SKM-1 treated with dmso at 0.1 percent for 144 hours (cell line): ENCODE measurements around the gene KLHL35.

Experiments
- DNase-seq: peaks from one replicate; lab custom pipeline; 2025; ENCODE audit not compliant: unreplicated experiment; lab: John Stamatoyannopoulos, UW

KLHL35 gene, protein sequence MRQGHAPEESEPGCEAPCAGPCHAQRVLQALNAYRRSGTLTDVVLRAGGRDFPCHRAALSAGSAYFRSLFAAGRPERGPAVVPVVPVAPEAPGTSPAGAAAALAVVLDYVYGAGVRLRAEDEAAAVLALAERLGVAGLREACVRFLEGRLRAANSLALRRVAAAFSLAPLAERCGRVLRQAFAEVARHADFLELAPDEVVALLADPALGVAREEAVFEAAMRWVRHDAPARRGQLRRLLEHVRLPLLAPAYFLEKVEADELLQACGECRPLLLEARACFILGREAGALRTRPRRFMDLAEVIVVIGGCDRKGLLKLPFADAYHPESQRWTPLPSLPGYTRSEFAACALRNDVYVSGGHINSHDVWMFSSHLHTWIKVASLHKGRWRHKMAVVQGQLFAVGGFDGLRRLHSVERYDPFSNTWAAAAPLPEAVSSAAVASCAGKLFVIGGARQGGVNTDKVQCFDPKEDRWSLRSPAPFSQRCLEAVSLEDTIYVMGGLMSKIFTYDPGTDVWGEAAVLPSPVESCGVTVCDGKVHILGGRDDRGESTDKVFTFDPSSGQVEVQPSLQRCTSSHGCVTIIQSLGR

DNA sequence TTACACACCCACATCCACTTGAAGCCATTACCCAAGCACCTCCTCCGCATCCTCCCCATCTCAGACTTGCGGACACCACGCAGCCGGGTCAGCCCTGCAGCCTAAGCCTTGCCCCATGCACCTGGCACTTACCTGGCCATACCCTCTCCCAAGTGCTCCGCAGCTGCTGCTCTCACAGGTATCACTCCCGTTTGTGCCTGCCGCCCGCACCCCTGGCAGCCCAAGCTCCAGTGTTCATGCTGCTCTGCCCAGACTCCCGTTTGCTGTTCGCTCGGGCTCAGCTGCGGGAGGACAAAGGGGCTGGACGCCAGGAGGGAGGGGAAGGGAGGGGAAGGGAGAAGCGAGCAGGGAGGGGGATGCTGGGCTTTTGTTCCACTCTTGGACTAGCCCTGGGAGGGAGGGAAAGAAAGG is at the start of gene KLHL35:
Gene KLHL35, minus strand, starts transcription at position 293 of the 411 bp plus-strand sequence. CDS start 2,574 bp downstream, outside the sequence.
- DNase-seq, result no peak

DNA sequence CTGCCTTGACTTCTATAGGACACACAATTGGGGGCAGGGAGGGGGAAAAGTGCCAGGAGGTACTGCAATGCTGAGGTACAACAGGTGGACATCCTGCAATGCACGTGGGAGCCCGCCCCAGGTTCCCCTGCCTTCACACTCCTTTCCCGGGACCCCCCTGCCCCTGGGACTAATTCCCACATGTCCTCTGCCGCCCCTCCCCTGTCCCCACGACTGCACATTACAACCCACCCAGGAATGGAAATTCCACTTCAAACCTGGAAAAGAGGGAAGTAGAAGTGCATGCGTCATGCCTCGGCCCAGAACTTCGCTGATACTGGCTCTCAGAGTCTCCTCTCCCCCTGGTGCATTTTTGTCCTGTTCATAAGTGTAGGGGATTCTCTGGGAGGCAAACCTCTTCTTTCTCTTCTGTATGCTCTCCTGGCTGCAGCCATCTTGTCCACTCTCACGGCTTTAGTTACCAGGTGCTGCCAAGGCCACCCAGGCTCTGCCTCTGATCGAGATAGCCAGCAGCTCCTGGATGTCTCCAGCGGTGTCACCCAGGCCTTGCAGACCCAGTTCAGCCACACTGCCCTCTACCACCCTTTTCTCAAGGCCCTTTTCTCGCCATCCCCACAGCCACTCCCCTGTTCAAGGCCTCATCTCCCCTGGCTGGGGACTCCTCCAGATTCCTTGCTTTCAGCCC is 49.1 kb upstream of the KLHL35 start:
- no peak for DNase-seq

DNA sequence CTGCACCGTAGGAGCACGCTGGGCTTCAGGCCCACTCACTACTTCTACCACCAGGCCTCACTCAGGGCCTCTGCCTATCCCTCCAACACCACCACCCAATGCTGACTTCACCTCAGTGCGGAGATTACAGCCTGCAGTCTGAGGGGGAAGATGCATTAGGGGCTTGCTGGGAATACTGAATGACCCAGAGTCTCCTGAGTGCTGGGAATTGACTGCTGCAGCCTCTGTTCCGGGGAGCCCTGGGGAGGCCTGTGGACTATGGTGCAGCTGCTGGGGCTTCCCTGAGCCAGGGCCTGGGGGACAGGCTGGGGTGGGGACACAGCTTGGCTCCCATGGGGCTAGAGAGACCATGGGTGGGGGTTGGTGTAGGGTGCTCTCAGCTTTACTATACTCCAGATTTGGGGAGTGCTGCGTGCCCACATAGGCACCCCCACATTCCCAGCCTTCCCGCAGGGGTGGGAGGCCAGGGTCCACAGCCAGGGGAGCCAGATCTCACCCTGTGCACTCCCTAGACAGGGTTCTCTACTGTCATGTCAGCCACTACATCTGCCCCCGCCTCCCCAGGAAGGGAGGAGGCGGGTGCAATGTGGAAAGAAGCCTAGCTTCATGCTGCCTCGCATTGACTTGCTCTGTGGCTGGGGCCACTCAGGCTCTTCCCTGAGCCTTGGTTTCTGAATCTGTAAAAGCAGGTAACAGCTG is 48.4 kb upstream of the KLHL35 start:
- DNase-seq, result no peak

DNA sequence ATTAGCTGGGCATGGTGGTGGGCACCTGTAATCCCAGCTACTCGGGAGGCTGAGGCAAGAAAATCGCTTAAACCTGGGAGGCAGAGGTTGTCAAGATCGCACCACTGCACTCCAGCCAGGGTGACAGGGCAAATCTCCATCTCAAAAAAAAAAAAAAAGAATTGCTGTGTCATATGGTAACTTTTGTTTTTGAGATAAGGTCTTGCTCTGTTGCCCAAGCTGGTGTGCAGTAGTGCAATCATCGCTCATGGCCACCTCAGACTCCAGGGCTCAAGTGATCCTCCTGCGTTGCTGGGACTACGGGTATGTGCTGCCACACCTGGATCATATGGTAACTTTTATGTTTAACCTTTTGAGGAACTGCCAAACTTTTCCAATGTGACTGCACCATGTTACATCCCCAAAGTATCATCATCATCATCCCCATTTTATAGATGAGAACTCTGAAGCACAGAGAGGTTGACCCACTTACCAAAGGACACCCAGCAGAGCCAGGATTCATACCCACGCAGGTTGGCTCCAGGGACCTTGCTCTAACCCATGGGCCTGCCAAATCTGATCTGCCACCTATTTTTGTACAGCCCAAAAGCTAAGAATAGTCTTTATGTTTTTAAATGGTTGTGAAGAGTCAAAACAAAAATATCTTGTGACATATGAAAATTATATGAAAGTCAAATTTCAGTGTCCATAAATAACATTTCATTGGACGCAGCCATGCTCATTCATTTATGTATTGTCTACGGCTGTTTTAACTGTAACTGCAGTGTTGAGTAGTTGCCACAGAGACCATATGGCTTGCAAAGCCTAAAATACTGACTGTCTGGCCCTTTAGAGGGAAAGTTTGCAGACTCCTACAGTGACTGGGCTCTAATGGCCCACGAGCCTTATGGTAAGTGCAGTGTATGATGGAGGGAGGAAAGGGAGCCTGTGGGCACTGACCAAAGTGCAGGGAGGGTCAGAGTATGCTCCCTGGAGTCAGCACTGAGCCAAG is 47.5 kb upstream of the KLHL35 start:
- DNase-seq, result no peak

- DNase-seq, result no peak
Observed at GRCh38 chr11:75479597-75480145, 46.7 kb upstream of the KLHL35 start.

DNA sequence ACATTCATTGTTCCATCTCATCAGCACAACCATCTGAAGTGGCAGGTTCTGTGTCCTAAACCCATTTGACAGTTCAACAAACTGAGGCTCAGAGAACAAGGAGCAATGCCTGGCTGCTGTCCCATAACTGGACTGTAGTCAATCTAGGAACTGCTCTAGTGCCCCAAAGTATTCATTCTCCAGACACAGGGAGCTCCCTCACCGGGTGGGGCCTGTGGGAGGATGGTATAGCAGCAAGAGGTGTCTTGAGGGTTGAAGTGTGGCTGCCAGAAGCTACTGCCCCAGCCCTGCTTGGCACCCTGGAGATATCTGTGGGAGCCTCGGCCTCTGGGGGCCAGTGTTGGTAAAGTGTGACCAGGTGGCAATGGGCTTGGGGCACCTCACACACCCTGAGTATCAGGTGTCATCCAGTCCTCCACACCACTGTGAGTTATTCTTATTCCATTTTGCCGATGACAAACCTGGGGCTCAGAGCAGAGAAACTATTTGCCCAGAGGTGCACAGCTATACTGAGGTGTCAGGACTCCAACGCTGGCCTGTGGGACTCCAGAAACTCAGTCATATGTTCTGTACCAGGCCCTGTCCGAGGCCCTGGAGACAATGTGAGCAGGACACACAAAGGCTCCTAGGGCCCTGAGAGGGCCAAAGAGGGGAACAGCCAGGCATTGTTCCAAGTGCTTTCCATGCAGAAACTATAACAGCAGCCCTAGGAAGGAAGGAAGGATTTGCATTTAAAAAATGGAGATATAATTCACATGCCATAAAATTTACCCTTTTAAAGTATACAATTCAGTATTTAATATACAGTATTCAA is 46.0 kb upstream of the KLHL35 start:
- DNase-seq, result no peak

DNA sequence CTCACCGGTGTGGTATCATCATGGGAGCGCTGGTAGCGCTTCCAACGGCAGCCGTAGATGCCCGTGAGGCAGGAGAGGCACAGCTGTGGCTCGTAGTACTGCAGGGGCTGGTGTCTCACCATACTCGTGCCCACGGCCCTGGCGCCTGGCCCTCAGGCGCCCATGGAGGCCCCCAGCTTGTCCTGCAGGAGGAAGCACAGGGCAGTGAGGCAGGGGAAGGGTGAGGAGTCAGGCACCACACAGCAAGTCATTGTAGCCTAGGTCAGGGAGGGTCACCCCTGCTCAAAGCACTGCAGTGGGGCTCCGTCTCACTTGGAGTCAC is 44.6 kb upstream of the KLHL35 start:
- no peak for DNase-seq

- DNase-seq, result no peak
Observed at GRCh38 chr11:75476739-75477613, 44.0 kb upstream of the KLHL35 start.

DNA sequence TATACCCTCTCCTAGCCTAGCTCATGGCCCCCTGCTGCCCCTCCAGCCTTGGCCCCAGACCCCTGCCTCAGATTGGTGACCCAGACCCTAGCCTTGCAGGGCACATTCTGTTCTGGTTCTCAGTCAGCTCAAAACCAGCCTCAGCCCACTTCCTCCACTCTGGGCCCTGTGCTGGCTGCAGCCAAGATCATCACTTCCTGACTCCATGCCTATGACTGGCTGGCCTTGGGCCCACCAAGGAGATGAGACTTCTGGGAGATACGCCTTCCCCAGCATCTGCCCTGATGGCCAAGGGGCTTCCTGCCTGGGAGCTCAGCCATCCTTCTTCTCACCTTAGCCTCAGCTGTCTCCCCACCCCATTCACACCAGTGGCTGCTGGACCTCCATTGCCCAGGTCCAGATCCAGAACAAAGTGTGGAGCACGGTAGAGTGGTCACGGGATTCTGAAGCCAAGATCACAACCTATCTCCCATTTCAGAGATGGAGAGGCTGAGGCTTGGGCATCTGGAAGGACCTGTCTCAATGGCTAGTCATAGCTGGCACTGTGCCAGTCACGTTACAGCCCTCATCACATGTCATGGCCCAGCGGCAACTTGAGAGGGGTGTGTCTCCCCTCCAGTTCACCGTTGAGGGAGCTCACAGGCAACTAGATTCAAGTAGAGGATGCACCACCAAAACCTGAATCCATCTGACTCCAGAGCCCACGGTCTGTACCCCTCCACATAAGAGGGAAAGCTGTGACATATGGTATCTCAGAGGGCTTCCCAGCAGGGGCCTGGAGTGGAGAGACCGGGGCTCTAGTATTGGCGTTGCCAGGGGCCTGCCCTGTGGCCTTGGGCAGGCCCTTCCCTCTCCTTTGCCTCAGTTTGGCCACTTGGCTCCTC is 43.0 kb upstream of the KLHL35 start:
- DNase-seq, result no peak

DNA sequence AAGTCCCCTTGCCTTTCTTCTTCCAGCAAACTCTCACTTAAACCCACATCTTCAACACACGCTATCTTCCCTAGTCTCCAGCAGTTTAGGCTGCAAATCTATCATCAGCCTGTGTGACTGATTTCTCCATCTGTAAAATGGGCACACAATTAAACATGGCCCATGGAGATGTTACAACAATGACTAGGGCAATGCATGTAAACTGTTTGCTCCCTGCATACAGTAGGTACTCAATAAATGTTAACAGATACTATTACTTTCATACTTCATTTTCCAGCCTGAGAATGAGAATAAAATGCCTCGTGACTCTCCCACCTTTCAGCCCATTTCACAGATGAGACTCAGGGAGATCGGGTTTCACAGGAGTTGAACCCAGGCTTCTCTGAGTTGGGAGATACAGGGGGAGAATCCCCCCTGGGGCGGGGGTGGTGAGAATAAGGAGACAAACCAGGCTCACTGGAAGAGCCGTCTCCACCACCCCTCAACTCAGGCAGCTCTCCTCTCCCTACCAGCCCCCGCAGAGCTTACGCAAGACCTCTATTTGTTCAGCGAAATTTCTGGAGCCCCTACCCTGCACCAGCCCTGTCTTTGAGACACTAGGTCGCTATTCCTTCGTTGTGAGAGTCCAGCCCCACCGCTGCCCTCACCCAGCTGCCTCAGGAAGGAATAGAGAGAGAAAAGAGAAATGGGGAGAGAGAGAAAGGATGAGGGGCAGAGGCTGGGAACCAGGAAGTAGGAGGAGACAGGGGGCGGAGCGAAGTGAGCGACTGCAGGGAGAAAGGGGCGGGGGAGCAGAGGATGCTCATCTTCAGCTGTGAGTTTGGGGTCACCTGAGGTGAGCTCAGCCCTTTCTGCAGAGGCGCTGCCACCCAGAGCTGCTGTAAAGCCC is 42.1 kb upstream of the KLHL35 start:
- peak; percentile 69 for DNase-seq

- DNase-seq, result peak; percentile 10
Observed at GRCh38 chr11:75474240-75474639, 41.2 kb upstream of the KLHL35 start.

DNA sequence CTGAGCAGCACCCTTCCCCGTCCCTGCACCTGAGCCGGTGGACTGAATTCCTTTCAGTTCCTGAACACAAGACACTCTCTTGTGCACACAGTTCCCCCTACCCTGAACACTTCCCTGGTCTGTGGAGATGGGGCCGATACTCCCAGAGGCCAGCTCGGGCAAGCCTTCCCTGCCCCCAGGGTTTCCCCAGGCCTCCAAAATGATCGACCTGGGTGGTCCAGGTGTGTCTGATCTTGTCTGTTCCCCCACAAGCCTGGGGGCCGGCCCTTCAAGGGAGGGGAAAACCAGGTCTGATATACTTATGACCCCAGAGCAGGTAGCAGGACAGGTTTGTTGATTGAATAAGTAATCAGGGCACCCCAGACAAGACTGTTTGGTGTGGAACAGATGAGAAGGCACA is 40.7 kb upstream of the KLHL35 start:
- DNase-seq, result no peak

GRCh38 chr11:75472081-75472732 is 39.2 kb upstream of the KLHL35 start:
- no peak for DNase-seq

- no peak for DNase-seq
Observed at GRCh38 chr11:75471176-75471973, 38.4 kb upstream of the KLHL35 start.

DNA sequence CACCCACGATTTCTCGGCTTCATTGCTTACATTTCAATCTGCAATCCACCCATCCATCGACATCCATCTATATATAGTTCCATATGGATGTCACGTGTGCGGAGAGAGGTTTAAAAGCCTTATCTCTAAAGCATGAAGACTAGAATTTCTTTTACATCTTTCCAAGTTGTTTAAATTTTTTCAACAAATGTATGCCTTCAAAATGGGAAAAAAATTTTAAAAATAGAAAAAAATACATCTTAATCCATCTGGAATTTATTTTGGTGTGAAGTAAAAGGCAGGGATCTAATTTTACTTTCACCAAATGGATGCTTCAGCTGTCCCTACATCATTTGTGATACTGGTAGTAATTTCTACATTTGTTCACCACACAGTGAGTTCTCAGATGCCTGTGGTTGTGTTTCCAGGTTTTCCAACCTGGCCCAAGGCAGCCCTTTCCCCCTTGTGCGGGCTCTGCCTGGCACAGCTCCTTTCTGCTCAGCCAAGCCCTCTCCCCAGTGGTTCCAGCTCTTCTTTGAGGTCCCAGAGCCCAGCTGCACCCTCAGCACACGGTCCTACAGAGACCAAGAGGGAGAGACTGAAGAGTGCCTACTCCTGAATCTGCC is 37.6 kb upstream of the KLHL35 start:
- DNase-seq, result no peak
